HG03095 (cell line): Measurements from ENCODE around the gene GAK.

ENCODE experiments used
- ATAC-seq: cut with Tn5 transposase; IDR thresholded peaks from one replicate; pipeline ENCODE4 v1.9.1; 2021; ENCODE audit warnings: moderate library complexity; ENCODE audit not compliant: unreplicated experiment

The GAK gene

GRCh38 chr4:874971-875817, 56.9 kb downstream of the GAK start:
- ATAC-seq = no peak

DNA sequence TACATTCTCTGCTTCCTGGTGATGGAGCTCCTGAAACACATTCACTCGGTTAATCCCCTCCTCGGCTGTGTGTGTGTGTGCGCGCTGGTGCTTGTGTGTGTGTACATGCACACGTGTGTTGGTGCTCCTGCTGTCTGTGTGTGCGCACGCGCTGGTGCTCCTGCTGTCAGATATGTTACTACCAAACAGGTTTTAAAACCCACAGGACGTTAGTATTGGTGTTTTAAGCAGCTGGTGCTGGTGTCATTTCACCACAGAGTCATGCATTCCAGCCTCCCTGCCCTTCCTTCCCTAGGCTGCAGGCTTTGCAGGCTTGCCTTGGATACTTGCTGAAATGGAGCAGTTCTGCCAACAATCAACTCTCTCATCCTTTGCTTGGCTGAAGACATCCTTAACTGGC, 58.1 kb downstream of the GAK start:
- ATAC-seq = no peak

DNA sequence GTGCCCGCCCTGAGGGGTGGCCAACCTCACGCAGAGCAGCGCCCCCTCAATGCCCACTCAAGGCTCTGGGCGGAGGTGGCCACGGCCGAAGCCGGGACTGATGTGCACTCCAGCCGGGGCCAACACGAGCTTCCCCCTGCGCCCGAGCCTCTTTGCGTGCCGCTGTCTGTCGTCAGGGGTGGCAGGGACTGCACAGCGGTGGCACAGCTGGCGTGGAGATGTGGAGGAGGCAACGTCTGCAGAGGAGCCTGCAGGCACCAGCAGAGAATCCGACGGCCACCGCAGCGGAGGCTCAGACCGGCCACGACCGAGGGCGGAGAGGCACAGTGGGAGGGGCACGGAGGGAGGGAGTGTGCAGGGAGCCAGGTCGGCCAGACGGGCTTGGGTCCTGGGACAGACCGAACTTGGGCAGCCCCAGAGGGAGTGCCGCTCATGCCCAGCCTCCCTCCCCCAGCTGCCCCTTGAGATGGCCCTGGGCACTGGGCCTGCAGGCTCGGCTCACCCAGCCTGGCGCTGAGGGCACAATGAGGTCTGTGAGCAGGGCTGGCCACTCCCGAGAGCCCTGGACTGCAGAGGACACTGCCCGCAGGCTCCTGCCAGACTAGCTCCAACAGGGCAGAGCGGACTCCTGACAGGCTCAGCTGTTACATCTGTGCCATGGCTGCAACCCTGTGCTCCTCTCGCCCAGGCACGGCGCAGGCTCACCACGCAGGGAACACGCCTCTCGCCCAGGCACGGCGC, 59.7 kb downstream of the GAK start:
- ATAC-seq = no peak

- ATAC-seq = no peak
These were observed 60.6 kb downstream of the GAK start for GRCh38 chr4:871484-871883.

GRCh38 chr4:870951-871350, 61.2 kb downstream of the GAK start:
- ATAC-seq = no peak

- no peak for ATAC-seq
These were observed 62.3 kb downstream of the GAK start for GRCh38 chr4:869776-870175.

DNA sequence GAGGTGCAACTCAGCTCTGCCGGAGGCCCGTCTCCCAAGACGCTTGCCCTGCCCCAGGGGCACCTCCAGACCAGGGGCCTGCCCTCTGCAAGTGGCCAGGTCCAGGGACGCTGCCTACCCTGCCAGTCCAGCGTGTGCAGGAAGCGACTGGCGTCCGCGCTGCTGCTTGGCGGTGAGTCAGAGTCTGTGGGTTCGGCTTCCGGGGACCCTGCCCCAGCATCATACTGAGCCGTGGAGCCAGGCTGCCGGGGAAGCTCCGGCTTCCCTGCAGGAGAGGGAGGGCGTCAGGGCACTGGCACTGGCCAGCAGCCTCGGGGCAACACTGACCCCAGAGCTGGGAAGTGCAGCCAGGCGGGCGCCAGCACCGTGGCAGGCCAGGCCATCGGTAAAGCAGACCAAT, 63.7 kb downstream of the GAK start:
- no peak for ATAC-seq

DNA sequence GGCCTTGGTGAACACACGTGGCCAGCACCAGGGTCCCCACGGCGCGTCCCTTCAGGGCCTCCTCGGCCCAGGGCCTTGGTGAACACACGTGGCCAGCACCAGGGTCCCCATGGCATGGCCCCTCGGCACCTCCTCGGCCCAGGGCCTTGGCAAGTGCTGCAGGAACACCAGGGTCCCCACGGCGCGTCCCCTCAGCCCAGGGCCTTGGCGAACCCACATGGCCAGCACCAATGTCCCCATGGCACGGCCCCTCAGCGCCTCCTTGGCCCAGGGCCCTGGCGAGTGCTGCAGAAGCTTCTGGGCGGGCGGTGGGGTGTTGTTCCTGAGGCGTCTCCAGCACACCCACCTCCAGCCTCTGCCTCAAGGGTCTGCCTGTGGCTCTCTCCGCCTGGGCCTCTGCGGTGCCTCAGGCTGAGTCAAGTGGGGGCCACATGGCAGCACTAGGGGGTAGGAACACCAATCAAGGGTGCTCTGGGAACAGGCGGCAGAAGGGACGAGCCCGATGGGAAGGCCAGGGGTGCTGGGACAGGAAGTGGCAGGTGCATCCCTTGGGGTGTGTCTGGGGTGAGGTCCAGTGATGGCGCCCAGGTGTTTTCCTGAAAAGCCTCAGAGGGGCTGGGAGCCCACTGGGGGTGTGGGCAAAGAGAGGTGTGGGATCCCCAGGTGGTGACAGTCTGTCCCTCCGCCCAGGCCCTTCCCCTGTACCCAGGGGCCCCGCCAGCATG, 64.4 kb downstream of the GAK start:
- ATAC-seq = no peak

- ATAC-seq = no peak
These were observed 65.2 kb downstream of the GAK start for GRCh38 chr4:866761-867390.

GRCh38 chr4:866068-866760, 65.9 kb downstream of the GAK start:
- no peak for ATAC-seq

- ATAC-seq = no peak
These were observed 66.5 kb downstream of the GAK start for GRCh38 chr4:865572-865971.

DNA sequence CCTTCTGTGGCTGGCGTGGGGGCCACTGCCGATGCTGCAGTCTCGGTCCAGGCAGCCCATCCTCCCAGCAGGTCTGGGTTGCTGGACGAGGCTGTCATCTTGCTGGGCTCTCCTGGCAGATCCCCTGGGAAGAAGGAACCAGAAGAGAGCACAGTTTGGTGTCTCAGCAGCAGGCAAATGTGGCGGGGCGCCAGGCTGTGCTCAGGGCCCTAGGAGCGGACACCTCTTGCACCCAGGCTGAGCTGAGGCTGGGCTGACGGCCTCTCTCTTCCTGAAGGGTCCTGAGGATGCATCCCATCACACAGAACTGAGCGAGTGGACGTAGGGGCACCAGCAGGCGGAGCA, 67.0 kb downstream of the GAK start:
- no peak for ATAC-seq

DNA sequence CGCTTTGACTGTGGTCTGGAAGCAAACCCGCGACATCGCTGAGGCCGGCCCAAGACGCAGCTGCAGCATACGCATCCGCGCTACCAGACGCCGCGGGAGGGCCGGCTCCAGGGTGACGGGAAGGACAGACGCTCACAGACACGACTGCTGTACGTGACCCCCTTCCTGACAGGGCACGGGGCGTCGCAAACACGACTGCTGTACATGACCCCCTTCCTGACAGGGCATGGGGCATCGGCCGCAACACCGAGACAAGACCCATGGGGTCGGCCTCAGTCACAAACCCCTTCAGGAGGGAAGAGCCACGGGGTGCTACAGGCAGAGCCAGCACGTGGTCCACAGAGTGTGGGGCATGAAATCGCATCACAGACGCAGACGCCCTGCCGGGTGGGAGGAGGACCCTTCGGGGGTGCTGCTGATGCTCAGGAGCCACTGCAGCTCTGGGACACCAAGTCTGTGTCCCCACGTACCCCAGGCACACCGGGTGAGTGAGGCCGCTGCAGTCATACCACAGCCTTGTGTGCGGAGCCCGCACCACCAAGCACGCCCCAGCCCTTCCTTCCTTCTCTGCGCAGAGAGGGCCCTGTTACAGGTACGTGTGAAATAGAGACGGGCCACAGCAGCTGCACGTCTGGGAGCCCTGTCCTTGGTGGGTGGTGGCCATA, 67.5 kb downstream of the GAK start:
- ATAC-seq = no peak

DNA sequence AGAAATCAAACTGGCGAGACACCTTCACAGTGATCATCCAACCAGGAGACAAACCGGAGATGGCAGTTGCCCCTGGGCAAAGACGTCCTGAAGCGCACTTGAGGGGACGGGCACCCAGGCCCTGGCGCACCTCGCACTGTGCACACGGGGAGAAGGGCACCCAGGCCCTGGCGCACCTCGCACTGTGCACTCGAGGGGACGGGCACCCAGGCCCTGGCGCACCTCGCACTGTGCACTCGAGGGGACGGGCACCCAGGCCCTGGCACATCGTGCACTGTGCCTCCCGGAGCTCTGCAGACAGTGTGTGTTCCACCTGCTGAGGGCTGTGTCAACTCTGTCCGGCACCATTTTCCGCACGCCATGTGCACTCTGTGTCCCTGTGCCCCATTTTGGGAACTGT, 71.6 kb downstream of the GAK start:
- ATAC-seq = no peak

GRCh38 chr4:859496-859895, 72.6 kb downstream of the GAK start:
- no peak for ATAC-seq

GRCh38 chr4:858831-859451, 73.2 kb downstream of the GAK start:
- ATAC-seq = no peak

GRCh38 chr4:858041-858481, 74.1 kb downstream of the GAK start:
- no peak for ATAC-seq

GRCh38 chr4:857461-857860, 74.7 kb downstream of the GAK start:
- no peak for ATAC-seq

- no peak for ATAC-seq
These were observed 75.8 kb downstream of the GAK start for GRCh38 chr4:856225-856901.
